ENCODE results near the gene SPRN.
"Not testable (repeated sequence)": the region's sequence is repeated elsewhere in the genome, so short reads cannot be mapped to it uniquely, and the experiment has no call there.

The SPRN gene

DNA sequence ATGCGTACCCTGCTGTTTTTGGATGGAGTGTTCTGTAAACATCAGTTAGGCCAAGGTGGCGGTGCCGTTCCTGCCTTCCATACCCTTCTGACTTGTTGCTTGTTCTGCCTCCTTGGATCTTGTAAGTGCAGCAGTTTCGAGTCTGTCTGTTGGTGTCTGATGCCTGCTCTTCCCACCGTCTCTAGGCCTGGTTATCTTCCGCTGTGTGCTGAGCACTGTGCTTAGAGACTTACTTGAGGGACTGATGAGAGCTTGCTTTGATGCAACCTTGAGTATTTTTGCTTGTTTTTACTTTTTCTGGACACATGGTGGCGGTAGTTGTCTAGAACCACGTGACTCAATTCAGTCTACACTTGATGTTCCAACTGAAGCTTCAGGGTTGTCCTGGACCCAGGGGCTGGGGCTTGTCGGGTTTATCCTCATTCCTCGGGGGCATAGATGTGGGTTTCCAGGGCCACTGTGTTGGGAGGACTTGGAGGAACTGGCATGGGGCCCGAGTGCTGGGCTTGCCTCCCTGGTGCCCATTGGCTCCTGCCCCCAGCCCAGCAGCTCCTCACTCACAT, 14.4 kb upstream of the SPRN start:
- H3K4me3 ChIP-seq (ENCODE audit: low read depth, low read length) = no peak overlapping the region
- TF ChIP-seq POLR2A (IDR thresholded peaks at IDR 0.05; ENCODE audit: extremely low read depth, insufficient read length) (no peak), MYC (IDR thresholded peaks at IDR 0.05; ENCODE audit: low read depth, low read length) (peak; percentile 86)
- TF ChIP-seq, protein P1, sequence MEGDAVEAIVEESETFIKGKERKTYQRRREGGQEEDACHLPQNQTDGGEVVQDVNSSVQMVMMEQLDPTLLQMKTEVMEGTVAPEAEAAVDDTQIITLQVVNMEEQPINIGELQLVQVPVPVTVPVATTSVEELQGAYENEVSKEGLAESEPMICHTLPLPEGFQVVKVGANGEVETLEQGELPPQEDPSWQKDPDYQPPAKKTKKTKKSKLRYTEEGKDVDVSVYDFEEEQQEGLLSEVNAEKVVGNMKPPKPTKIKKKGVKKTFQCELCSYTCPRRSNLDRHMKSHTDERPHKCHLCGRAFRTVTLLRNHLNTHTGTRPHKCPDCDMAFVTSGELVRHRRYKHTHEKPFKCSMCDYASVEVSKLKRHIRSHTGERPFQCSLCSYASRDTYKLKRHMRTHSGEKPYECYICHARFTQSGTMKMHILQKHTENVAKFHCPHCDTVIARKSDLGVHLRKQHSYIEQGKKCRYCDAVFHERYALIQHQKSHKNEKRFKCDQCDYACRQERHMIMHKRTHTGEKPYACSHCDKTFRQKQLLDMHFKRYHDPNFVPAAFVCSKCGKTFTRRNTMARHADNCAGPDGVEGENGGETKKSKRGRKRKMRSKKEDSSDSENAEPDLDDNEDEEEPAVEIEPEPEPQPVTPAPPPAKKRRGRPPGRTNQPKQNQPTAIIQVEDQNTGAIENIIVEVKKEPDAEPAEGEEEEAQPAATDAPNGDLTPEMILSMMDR (IDR thresholded peaks at IDR 0.05; ENCODE audit: low read depth, low read length) = peak; percentile 41
- TF ChIP-seq, protein P2, sequence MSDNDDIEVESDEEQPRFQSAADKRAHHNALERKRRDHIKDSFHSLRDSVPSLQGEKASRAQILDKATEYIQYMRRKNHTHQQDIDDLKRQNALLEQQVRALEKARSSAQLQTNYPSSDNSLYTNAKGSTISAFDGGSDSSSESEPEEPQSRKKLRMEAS (IDR thresholded peaks at IDR 0.05; ENCODE audit: low read depth, low read length) = peak; percentile 100
- peak; percentile 77 for DNase-seq (ENCODE audit: low read depth)

DNA sequence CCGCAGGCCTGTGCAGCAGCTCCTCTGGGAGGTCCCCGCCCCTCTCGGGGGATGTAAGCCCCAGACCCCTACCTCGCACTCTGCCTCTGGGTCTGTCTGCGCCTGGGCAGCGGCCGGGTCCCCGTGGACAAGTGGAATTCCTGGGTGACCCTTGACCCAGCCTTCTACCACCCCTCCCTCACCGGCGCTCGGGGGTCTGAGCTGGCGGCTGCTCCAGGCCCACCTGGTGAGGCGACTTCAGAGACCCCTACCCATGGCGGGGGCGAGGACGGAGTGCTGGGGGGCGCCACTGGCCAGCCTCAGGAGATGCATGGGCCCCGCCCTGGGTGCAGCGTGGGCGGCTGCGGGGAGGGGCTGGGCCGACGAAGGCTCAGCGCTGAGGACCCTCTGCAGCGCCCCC, 8.4 kb upstream of the SPRN start:
- not testable (repeated sequence) for H3K4me3 ChIP-seq (ENCODE audit: low read depth, low read length); DNase-seq (ENCODE audit: low read depth)

DNA sequence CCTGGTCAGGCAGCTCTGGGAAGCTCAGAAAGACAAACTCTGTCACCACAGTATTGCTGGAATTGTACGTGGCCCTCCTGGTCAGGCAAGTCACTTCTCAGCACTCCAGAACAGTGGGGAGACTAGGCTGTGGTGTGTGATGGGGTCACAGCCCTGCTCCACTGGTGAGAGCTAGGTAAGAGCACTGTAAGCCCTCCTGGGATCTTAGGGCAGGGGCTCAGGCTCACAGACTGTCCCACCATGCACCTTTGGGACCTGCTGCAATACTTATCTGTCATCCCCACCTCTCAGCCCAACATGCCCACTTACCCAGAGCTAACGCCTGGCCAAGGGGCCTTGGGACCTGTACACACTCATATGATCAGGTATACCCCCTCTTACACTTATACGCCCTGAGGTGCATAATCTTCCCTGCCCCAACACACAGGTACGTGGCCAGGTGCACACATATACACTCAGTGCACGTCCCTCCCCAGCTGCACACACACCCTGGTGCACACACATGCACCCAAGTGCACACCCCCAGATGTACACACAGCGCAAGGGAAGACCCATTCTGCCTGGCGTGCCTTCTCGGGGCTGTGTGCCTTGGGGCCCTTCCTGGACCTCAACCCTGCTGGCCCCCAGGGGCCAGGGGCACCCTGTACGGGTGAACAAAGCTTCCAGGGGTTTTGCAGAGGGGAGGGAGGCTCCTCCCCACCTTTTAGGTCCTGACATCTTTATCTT, 7.6 kb upstream of the SPRN start:
- not testable (repeated sequence) for H3K4me3 ChIP-seq (ENCODE audit: low read depth, low read length)

DNA sequence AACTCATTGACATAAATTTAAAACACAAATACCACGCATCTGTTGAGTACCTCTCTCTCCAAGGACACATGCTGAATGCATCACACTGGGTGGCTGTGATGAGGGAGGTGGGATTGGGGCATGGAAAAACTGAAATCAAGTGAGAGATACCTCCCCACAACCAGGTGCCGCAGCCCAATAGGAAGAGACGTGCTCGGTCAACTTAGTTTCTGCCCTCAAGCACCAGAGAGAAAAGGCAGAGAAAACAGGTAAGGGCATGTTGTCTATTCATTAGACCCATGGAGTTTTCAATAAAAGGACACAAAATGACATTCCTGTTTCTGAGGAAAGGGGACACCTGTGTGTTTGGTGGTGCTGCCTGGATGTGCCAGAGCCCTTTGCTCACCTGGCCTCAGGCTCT, 5.1 kb upstream of the SPRN start:
- DNase-seq (ENCODE audit: low read depth); H3K4me3 ChIP-seq (ENCODE audit: low read depth, low read length): not testable (repeated sequence)

More for the DNA sequence above, 7.6 kb upstream of the SPRN start:
- DNase-seq (ENCODE audit: low read depth) = not testable (repeated sequence)

DNA sequence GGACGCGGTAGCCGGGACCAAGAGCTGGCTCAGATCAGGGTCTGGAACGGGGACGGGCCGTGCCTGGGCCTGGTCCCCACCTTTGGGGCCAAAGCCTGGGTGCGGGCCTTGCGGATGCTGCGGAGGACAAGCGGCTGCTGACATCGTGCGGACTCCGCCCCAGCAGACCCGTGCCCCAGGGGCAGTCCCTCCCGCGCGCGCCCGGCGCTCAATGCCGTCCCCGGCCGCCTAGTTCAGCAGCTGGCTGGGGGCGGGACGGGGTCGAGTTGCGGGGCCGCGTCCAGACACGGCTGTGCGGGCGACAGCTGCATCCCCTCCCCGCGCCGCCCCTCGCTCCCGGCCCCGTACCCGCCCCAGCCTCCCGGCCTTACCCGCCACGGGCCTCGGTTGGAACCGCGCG, 323 bp downstream of the SPRN start:
- H3K4me3 ChIP-seq (ENCODE audit: low read depth, low read length); DNase-seq (ENCODE audit: low read depth): not testable (repeated sequence)

DNA sequence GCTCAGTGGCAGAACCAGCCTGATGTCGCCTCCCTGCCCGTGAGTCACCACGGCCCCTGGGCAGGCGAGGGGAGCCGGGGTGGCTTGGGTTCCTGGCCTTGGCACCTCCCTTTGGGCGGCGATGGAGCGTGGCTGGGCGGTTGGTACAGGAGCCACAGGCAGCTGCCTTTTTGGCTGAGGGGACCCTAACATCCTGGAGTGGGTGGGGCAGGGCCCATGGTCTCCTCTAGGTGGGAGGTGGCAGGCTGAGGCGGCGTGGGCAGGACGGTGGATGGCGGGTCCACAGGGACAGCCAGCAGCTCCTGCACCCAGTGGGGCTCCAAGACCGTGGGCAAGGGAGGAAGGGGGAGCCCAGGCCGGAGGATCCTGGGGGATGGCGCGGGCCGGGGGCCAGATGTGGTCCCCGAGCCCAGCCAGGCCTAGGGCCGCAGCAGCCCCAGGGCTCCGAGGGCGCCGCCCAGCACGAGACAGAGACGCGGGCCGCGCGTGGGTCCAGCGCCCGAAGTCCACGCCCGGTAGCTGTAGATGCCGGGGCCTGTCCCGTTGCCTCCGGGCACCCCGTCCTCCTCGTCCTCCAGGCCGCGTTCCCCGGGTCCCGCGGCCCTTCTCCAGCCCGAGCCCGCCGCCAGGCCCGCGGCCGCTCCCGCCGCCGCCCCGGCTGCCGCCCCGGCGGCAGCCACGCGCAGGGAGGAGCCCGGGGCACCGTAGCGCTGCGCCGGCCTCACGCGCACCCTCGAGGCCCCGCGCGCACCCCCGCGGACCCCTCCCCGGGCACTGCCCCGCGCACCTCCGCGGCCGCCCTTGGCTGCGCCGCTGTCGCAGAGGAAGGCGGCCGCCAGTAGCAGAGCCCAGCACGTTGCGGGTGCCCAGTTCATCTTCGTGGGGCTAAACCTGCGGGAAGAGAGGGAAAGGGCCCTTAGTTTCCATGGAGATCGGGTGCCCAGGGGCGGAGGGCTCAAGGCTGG, 1.3 kb downstream of the SPRN start:
- TF ChIP-seq, protein P2 (IDR thresholded peaks at IDR 0.05; ENCODE audit: low read depth, low read length) = no peak
- TF ChIP-seq, protein P1 (IDR thresholded peaks at IDR 0.05; ENCODE audit: low read depth, low read length) = no peak
- TF ChIP-seq MYC (IDR thresholded peaks at IDR 0.05; ENCODE audit: low read depth, low read length) (no peak), POLR2A (IDR thresholded peaks at IDR 0.05; ENCODE audit: extremely low read depth, insufficient read length) (no peak)
- H3K4me3 ChIP-seq (ENCODE audit: low read depth, low read length) = no peak overlapping the region
- no peak for DNase-seq (ENCODE audit: low read depth)

DNA sequence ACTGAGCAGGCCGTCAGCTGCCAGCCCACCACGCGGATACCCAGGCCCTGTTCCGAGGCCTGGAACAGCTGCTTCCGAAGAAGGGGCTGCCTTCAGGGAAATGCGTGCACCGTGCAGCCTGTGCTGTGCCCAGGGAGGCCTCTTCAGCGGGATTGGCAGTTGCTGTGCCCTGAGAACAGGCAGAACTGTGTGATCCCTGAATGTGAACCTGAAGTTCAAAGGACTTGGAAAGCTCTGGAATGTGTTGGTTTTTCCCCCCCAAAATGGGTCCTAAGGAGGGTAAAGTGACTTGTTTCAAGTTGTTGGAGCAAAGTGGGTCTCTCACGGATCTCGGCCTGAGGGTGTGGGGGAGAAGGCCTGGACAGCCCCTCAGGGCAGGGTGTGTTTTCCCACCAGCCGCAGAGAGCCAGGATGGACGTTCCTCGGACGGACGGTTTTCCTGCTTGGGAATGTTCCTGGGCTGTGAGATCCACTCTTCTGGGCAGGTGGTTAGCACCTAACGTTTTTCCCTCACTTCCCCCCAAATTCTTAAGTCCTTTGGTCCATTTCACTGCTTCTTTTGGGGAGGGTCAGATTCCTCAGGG, 2.1 kb downstream of the SPRN start:
- H3K4me3 ChIP-seq (ENCODE audit: low read depth, low read length) = no peak overlapping the region
- no peak for DNase-seq (ENCODE audit: low read depth)
- TF ChIP-seq, protein P1 (IDR thresholded peaks at IDR 0.05; ENCODE audit: low read depth, low read length) = no peak
- TF ChIP-seq, protein P2 (IDR thresholded peaks at IDR 0.05; ENCODE audit: low read depth, low read length) = no peak
- TF ChIP-seq MYC (IDR thresholded peaks at IDR 0.05; ENCODE audit: low read depth, low read length) (no peak), POLR2A (IDR thresholded peaks at IDR 0.05; ENCODE audit: extremely low read depth, insufficient read length) (no peak)
